ENCODE measurements around the gene AXDND1.

Gene AXDND1

GRCh38 chr1:179576509-179576908 is 210.7 kb downstream of the AXDND1 start:
- H3K4me1 ChIP-seq (ENCODE audit: insufficient read depth, low read length): no peaks in the 10 kb centered on the region
- H3K4me2 ChIP-seq (ENCODE audit: insufficient read depth, low read length): no peak overlapping the region
- no peak for TF ChIP-seq EZH2 (IDR thresholded peaks at IDR 0.05; ENCODE audit: borderline replicate concordance, low read depth, low read length, severe bottlenecking)
- TF ChIP-seq CTCF (IDR thresholded peaks at IDR 0.05; ENCODE audit: borderline replicate concordance, extremely low read depth, low read length, poor library complexity, severe bottlenecking): no peak
- H3K79me2 ChIP-seq (ENCODE audit: insufficient read depth, low read length): no peaks in the 10 kb centered on the region
- no peak overlapping the region for H2AFZ ChIP-seq (ENCODE audit: low read depth, low read length)
- no peaks in the 10 kb centered on the region for H4K20me1 ChIP-seq (ENCODE audit: insufficient read depth, low read length)
- H3K27me3 ChIP-seq (ENCODE audit: insufficient read depth, low read length, poor library complexity): no peaks in the 10 kb centered on the region
- no peak for DNase-seq
- H3K9me3 ChIP-seq (ENCODE audit: insufficient read depth, low read length, severe bottlenecking): no peaks in the 10 kb centered on the region
- H3K9ac ChIP-seq (ENCODE audit: low read depth, low read length): no peak overlapping the region
- H3K27ac ChIP-seq (ENCODE audit: low read length): no peak overlapping the region
- H3K36me3 ChIP-seq (ENCODE audit: insufficient read depth, low read length): no peaks in the 10 kb centered on the region
- no peak for ATAC-seq (ENCODE audit: insufficient read depth, low read depth)
- H3K4me3 ChIP-seq (ENCODE audit: low read depth in 1 of 2, low read length in 2 of 2): no peak overlapping the region

GRCh38 chr1:179583771-179584320 is 218.1 kb downstream of the AXDND1 start:
- Histone ChIP-seq H3K9ac (ENCODE audit: low read depth, low read length) (no peak overlapping the region), H2AFZ (ENCODE audit: low read depth, low read length) (no peak overlapping the region), H3K36me3 (ENCODE audit: insufficient read depth, low read length) (no peaks in the 10 kb centered on the region), H4K20me1 (ENCODE audit: insufficient read depth, low read length) (no peaks in the 10 kb centered on the region), H3K4me1 (ENCODE audit: insufficient read depth, low read length) (no peaks in the 10 kb centered on the region), H3K4me2 (ENCODE audit: insufficient read depth, low read length) (no peak overlapping the region), H3K27ac (ENCODE audit: low read length) (no peak overlapping the region), H3K9me3 (ENCODE audit: insufficient read depth, low read length, severe bottlenecking) (no peaks in the 10 kb centered on the region), H3K27me3 (ENCODE audit: insufficient read depth, low read length, poor library complexity) (no peaks in the 10 kb centered on the region), H3K79me2 (ENCODE audit: insufficient read depth, low read length) (no peaks in the 10 kb centered on the region), H3K4me3 (ENCODE audit: low read depth in 1 of 2, low read length in 2 of 2) (no peak overlapping the region)
- TF ChIP-seq CTCF (IDR thresholded peaks at IDR 0.05; ENCODE audit: borderline replicate concordance, extremely low read depth, low read length, poor library complexity, severe bottlenecking) (no peak), EZH2 (IDR thresholded peaks at IDR 0.05; ENCODE audit: borderline replicate concordance, low read depth, low read length, severe bottlenecking) (no peak)
- ATAC-seq (ENCODE audit: insufficient read depth, low read depth) (no peak), DNase-seq (no peak)

- H3K79me2 ChIP-seq (ENCODE audit: insufficient read depth, low read length): no peaks in the 10 kb centered on the region
- no peak overlapping the region for H3K4me2 ChIP-seq (ENCODE audit: insufficient read depth, low read length)
- H3K27me3 ChIP-seq (ENCODE audit: insufficient read depth, low read length, poor library complexity): no peaks in the 10 kb centered on the region
- H3K4me1 ChIP-seq (ENCODE audit: insufficient read depth, low read length): no peaks in the 10 kb centered on the region
- H3K27ac ChIP-seq (ENCODE audit: low read length): no peak overlapping the region
- no peak for ATAC-seq (ENCODE audit: insufficient read depth, low read depth)
- no peaks in the 10 kb centered on the region for H4K20me1 ChIP-seq (ENCODE audit: insufficient read depth, low read length)
- no peak for DNase-seq
- H3K9me3 ChIP-seq (ENCODE audit: insufficient read depth, low read length, severe bottlenecking): no peaks in the 10 kb centered on the region
- no peak overlapping the region for H3K9ac ChIP-seq (ENCODE audit: low read depth, low read length)
- H3K36me3 ChIP-seq (ENCODE audit: insufficient read depth, low read length): no peaks in the 10 kb centered on the region
- no peak overlapping the region for H2AFZ ChIP-seq (ENCODE audit: low read depth, low read length)
- no peak for TF ChIP-seq EZH2 (IDR thresholded peaks at IDR 0.05; ENCODE audit: borderline replicate concordance, low read depth, low read length, severe bottlenecking)
- TF ChIP-seq CTCF (IDR thresholded peaks at IDR 0.05; ENCODE audit: borderline replicate concordance, extremely low read depth, low read length, poor library complexity, severe bottlenecking): no peak
- H3K4me3 ChIP-seq (ENCODE audit: low read depth in 1 of 2, low read length in 2 of 2): no peak overlapping the region
Measured at GRCh38 chr1:179586107-179586823, 220.5 kb downstream of the AXDND1 start.

Measured in DND-41 (cell line).